Sigmoid colon (tissue), 4 donors: ENCODE data around the gene ALCAM.

Experiments
- EP300 ChIP-seq, 4 donors: sonication (generic); formaldehyde crosslinking; IDR thresholded peaks; one replicate each; pipeline ENCODE4 v1.6.1; 2017; ENCODE audit warnings: antibody characterized with exemption in 4 of 4
- POLR2A ChIP-seq, 2 donors: fragments of 450-650 bp; IDR thresholded peaks; one replicate each; pipeline ENCODE4 v1.6.1; 2016; ENCODE audit warnings: antibody characterized with exemption in 2 of 2, mild to moderate bottlenecking in 2 of 2, moderate library complexity in 2 of 2
- POLR2AphosphoS5 ChIP-seq, 4 donors: sonication (generic); formaldehyde crosslinking; IDR thresholded peaks; one replicate each; pipeline ENCODE4 v1.6.1; 2017; ENCODE audit warnings: antibody characterized with exemption in 4 of 4
- TF ChIP-seq, protein P1 (sequence below), 4 experiments: fragments of 450-650 bp in 3 of 4; fragments of 200-600 bp in 1 of 4; IDR thresholded peaks; one replicate each; pipeline ENCODE4 v1.5.1; 2016 to 2019; ENCODE audit warnings: antibody characterized with exemption in 4 of 4, mild to moderate bottlenecking in 3 of 4, moderate library complexity in 2 of 4

DNA sequence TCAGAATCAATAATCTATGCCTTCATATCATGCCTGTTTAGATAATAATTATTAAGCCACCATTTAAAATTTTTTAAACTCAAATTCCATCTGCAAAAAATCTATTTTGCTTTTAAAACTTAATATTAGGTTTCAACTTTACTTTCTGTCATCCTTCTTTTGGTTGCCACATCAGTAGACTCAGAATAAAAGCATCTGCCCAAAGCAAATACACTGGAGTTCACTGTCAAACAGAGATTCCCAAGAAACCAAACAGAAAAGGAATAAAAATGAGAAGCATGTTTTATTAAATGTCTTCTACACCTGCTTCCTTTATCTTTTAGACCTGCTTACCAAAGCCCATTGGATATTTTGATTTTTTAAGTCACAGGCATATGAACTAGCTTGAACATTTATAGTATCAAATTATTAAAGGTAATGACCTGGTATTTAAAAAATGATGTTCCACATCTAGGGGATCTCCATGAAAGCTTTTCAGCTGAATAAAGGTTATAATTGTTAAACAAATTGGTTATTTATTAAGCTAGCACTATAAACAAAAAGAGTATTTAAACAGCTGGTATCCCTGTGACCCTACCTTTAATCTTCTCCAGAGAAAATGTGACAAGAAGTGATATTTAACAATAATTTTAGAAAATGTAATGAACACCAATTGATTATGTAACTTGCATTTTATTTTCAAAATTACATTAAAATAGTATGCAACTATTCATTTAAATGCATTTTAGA lies 62.5 kb downstream of the ALCAM start:
- TF ChIP-seq, protein P1, sequence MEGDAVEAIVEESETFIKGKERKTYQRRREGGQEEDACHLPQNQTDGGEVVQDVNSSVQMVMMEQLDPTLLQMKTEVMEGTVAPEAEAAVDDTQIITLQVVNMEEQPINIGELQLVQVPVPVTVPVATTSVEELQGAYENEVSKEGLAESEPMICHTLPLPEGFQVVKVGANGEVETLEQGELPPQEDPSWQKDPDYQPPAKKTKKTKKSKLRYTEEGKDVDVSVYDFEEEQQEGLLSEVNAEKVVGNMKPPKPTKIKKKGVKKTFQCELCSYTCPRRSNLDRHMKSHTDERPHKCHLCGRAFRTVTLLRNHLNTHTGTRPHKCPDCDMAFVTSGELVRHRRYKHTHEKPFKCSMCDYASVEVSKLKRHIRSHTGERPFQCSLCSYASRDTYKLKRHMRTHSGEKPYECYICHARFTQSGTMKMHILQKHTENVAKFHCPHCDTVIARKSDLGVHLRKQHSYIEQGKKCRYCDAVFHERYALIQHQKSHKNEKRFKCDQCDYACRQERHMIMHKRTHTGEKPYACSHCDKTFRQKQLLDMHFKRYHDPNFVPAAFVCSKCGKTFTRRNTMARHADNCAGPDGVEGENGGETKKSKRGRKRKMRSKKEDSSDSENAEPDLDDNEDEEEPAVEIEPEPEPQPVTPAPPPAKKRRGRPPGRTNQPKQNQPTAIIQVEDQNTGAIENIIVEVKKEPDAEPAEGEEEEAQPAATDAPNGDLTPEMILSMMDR (IDR thresholded peaks at IDR 0.05): no peak
- no peak for TF ChIP-seq POLR2AphosphoS5 (IDR thresholded peaks at IDR 0.05)
- no peak for TF ChIP-seq POLR2A (IDR thresholded peaks at IDR 0.05)
- no peak for TF ChIP-seq EP300 (IDR thresholded peaks at IDR 0.05)
